ENCODE data around the gene ZNF571.
A peak's percentile ranks its signal among the peaks of the same experiment; 100 is the strongest.

The ZNF571 gene

GRCh38 chr19:37594304-37594981 is at the start of gene ZNF571, which contains the start of gene ZNF540:
Gene ZNF571, minus strand, starts transcription at chr19:37594792. Its CDS starts 8,116 bp downstream, at chr19:37586676.
Gene ZNF540, plus strand, starts transcription at chr19:37594876. Its CDS starts 3,572 bp downstream, at chr19:37598448.
- DNase-seq = peak; percentile 54 to 96 (median 89)

- no peak for DNase-seq
Observed at GRCh38 chr19:37635076-37636056, 40.8 kb upstream of the ZNF571 start.

- DNase-seq = peak in 50 of 58 donors; percentile 31 to 89 (median 72)
Observed at GRCh38 chr19:37594982-37595382, 390 bp upstream of the ZNF571 start.

GRCh38 chr19:37593996-37594303 is 642 bp downstream of the ZNF571 start:
- peak in 1 of 58 donors; percentile 38 for DNase-seq

GRCh38 chr19:37583340-37583739 is 11.3 kb downstream of the ZNF571 start:
- no peak for DNase-seq

GRCh38 chr19:37572203-37572602 is 22.4 kb downstream of the ZNF571 start:
- no peak for DNase-seq

GRCh38 chr19:37565370-37565669 is 29.3 kb downstream of the ZNF571 start:
- DNase-seq = no peak

- no peak for DNase-seq
Observed at GRCh38 chr19:37564624-37565369, 29.8 kb downstream of the ZNF571 start.

- no peak for DNase-seq
Observed at GRCh38 chr19:37563518-37563917, 31.1 kb downstream of the ZNF571 start.

GRCh38 chr19:37551129-37551993 is 43.2 kb downstream of the ZNF571 start:
- DNase-seq = peak in 3 of 58 donors; percentile 0 to 28 (median 1)

GRCh38 chr19:37537391-37537947 is 57.1 kb downstream of the ZNF571 start:
- no peak for DNase-seq

- peak in 1 of 58 donors; percentile 0 for DNase-seq
Observed at GRCh38 chr19:37519890-37520289, 74.7 kb downstream of the ZNF571 start.

All from anterior cingulate cortex (tissue), 58 donors.